ENCODE data around the gene GPR158. TPM values are rescaled to one million over a fixed set of nuclear protein-coding genes. Genes with fewer than 3 reads are reported as not detected.

Gene GPR158
- total and polyA plus RNA-seq, 2 of the 8 experiments (the other 6 are each of a cell fraction or from before 2014, with no cell fraction given), result 0.14 to 0.78 TPM

- H2BK15ac ChIP-seq (ENCODE audit: low read length), result no peak overlapping the region
- no peak overlapping the region for H3K23ac ChIP-seq (ENCODE audit: insufficient read length)
- no peak overlapping the region for H4K8ac ChIP-seq (ENCODE audit: extremely low read depth, insufficient read depth, low read length)
- H3K4me1 ChIP-seq (replicated peaks in 1 of 4; ENCODE audit: control insufficient read depth in 3 of 4, insufficient read depth in 4 of 4, low read length in 3 of 4), result peaks cover 6 to 16% (median 12%) of the 10 kb centered on the region in 4 experiments; a peak in 6 of 7 replicates
- no peak overlapping the region for H2BK12ac ChIP-seq (ENCODE audit: low read depth, low read length)
- H2BK20ac ChIP-seq (ENCODE audit: low read length), result no peak overlapping the region
- no peak overlapping the region for H4K91ac ChIP-seq (replicated peaks; ENCODE audit: insufficient read length, low read length)
- H3K4me2 ChIP-seq (ENCODE audit: insufficient read depth in 1 of 2, low read depth in 2 of 2, low read length in 2 of 2), result no peak overlapping the region
- no peak overlapping the region for H3K4ac ChIP-seq (replicated peaks; ENCODE audit: insufficient read length, low read depth, low read length)
- H4K20me1 ChIP-seq (replicated peaks in 1 of 2; ENCODE audit: control insufficient read depth in 1 of 2, insufficient read depth in 2 of 2, low read length in 2 of 2), result no peaks in the 10 kb centered on the region
- no peaks in the 10 kb centered on the region; the same call in 1 of the 2 replicates for H3K23me2 ChIP-seq (ENCODE audit: low read depth, low read length)
- FAIRE-seq (no peak), DNase-seq (ENCODE audit: low read depth in 1 of 2, low spot score in 2 of 2) (no peak)
- no peaks in the 10 kb centered on the region for H3K79me2 ChIP-seq (ENCODE audit: control insufficient read depth in 1 of 2, insufficient read depth in 2 of 2, low read length in 2 of 2)
- no peak overlapping the region for H3K9ac ChIP-seq (replicated peaks in 1 of 4; ENCODE audit: extremely low read depth in 1 of 4, low read depth in 3 of 4, low read length in 3 of 4)
- H3K14ac ChIP-seq (ENCODE audit: insufficient read length), result no peak overlapping the region
- H3K79me1 ChIP-seq (ENCODE audit: low read depth, low read length), result no peaks in the 10 kb centered on the region
- H2BK120ac ChIP-seq (replicated peaks; ENCODE audit: low read depth, low read length), result no peak overlapping the region
- H3K4me3 ChIP-seq (ENCODE audit: extremely low read depth in 1 of 4, insufficient read depth in 2 of 4, low read depth in 3 of 4, low read length in 4 of 4), result no peak overlapping the region
- POLR2A ChIA-PET (ENCODE audit: partially characterized antibody), result no interaction called here
- H2BK5ac ChIP-seq (ENCODE audit: low read depth, low read length), result no peak overlapping the region
- H3K27me3 ChIP-seq (replicated peaks in 1 of 4; ENCODE audit: control insufficient read depth in 3 of 4, extremely low read depth in 1 of 4, insufficient read depth in 3 of 4, low read length in 3 of 4), result no peaks in the 10 kb centered on the region
- H2AFZ ChIP-seq (ENCODE audit: low read length), result no peak overlapping the region
- WGBS, 2 experiments (ENCODE audit: extremely low coverage in 1 of 2, insufficient coverage in 1 of 2, insufficient read length in 1 of 2, insufficient replicate concordance in 2 of 2, low coverage in 1 of 2, low lambda C conversion rate in 2 of 2, missing lambda C conversion rate in 1 of 2), result 100% methylated on average over 3 of the region's 3 CpGs; no CpG with 5 or more reads in 1 of the 2 experiments
- no peak overlapping the region for H4K5ac ChIP-seq (ENCODE audit: insufficient read length, low read depth, low read length)
- H2AK5ac ChIP-seq (ENCODE audit: low read depth, low read length), result no peak overlapping the region
- TF ChIP-seq TAF1 (IDR thresholded peaks at IDR 0.05; ENCODE audit: low read depth, low read length) (no peak), TEAD4 (IDR thresholded peaks at IDR 0.05; ENCODE audit: low read depth, low read length) (no peak), KDM5A (IDR thresholded peaks at IDR 0.05; ENCODE audit: low read length) (no peak), KDM1A (IDR thresholded peaks at IDR 0.05; ENCODE audit: borderline replicate concordance, low read length) (no peak), RFX5 (IDR thresholded peaks at IDR 0.05; ENCODE audit: borderline replicate concordance, low read depth, low read length) (no peak), ATF2 (IDR thresholded peaks at IDR 0.05; ENCODE audit: low read length) (no peak), CTCF (IDR thresholded peaks at IDR 0.05; ENCODE audit: control extremely low read depth in 1 of 3, insufficient read depth in 1 of 3, low read depth in 1 of 3, low read length in 3 of 3) (no peak), NANOG (IDR thresholded peaks at IDR 0.05; ENCODE audit: insufficient read depth, low read depth, low read length, poor library complexity, severe bottlenecking) (no peak)
- no peak overlapping the region for H3K18ac ChIP-seq (ENCODE audit: extremely low read depth, low read length)
- H3K56ac ChIP-seq (replicated peaks; ENCODE audit: insufficient read length, low read depth, low read length), result no peak overlapping the region
- H3K27ac ChIP-seq (ENCODE audit: low read depth, low read length), result no peak overlapping the region
- H3K36me3 ChIP-seq (ENCODE audit: control insufficient read depth in 2 of 4, insufficient read depth in 4 of 4, low read length in 3 of 4), result no peaks in the 10 kb centered on the region
- CTCF ChIA-PET (ENCODE audit: partially characterized antibody), result interaction anchor here (1.3 kb wide), 1 partner anchor 13 kb away, joined by 3 read pairs; no protein-coding TSS in a partner anchor
- no peaks in the 10 kb centered on the region for H3K9me3 ChIP-seq (ENCODE audit: insufficient read depth in 2 of 2, low read depth in 1 of 2, low read length in 1 of 2)
Measured at GRCh38 chr10:25505466-25505865, 330.7 kb downstream of the GPR158 start.
